NCI-H2171 treated with DMSO at 0.1 percent for 48 hours (cell line): ENCODE results near the gene SSBP2.

ENCODE experiments used
- DNase-seq: peaks from one replicate; lab custom pipeline; 2025; lab: John Stamatoyannopoulos, UW

SSBP2 gene

GRCh38 chr5:81766611-81767010 is 15.7 kb upstream of the SSBP2 start:
- DNase-seq = no peak

GRCh38 chr5:81763294-81763928 is 12.5 kb upstream of the SSBP2 start:
- no peak for DNase-seq

DNA sequence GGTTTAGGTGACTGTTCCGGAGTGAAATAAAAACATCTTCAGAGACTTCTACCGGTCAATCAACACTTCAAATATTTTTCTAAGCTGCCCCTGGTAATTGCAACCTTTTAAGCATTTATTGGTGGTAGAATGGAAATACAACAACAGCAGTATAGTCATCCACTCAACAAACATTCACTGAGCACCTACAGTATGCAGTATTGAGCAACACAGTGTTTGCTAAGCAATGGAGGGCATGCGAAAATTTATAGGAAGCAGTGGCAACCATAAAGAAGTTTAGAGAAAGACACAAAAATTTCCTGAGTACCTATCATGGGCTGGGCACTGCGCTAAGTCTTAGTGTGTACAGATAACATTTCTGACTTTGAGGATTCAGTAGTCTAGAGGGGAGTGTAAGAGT is 12.0 kb upstream of the SSBP2 start:
- no peak for DNase-seq

GRCh38 chr5:81762401-81762800 is 11.5 kb upstream of the SSBP2 start:
- DNase-seq = no peak

GRCh38 chr5:81761970-81762369 is 11.1 kb upstream of the SSBP2 start:
- no peak for DNase-seq

- DNase-seq = no peak
These were observed 10.4 kb upstream of the SSBP2 start for GRCh38 chr5:81761270-81761669.

GRCh38 chr5:81760521-81760920 is 9.6 kb upstream of the SSBP2 start:
- DNase-seq = no peak

- no peak for DNase-seq
These were observed 8.7 kb upstream of the SSBP2 start for GRCh38 chr5:81759632-81760005.

GRCh38 chr5:81757404-81757803 is 6.5 kb upstream of the SSBP2 start:
- DNase-seq = no peak

DNA sequence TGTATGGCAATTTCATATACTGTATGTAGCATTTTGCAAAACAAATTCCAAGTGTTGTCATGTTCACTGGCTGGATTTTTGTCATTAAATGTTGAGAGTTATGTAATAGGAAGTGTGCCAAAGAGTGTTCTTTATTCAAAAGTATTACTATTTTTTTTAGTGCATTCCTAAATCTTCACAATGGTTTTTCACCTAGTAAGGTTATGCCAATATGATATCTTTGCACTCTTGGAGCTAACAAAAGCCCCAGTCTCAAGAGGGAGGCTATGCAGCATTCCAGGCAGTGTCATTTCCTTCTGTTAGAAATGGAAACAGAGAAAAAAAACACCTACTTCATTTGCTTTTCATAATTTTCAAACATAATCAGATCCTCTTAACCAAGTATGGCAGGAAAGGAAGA is 5.1 kb upstream of the SSBP2 start:
- no peak for DNase-seq

DNA sequence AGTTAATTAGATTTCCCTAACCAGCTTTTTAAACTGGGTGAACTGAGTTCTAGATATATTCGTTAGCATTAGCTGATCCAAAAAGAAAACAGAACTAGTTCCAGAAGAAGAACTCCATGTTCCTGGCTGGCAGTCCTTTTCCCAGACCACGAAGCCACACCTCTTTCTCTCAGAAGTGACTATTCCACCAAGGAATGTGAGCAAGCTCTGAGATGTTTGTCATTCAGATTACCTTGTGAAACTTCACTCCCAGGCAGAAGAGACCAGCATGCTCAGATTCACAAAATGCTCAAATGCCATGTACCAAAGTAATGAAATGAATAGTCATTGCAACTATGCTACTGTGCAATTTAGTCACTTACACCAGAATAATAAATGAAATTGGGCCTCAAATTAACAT is 4.4 kb upstream of the SSBP2 start:
- no peak for DNase-seq

DNA sequence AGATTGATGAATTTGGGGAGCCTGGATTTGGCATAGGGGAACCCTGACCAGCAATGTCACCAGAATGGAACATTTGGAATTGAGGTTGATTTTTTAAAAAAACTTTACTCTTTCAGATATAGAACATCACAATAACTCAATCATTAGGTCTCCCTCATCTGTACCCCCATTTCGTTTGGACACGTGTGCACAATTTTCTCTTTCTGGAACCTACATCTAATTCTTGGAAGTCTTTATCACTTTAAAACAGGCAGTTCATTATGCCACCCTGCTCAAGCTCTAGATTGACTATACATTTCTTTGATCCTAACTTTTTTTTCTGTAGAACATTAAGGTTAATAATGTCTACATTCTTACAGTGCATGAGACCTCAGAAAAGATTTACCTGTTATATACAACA is 3.7 kb upstream of the SSBP2 start:
- no peak for DNase-seq

DNA sequence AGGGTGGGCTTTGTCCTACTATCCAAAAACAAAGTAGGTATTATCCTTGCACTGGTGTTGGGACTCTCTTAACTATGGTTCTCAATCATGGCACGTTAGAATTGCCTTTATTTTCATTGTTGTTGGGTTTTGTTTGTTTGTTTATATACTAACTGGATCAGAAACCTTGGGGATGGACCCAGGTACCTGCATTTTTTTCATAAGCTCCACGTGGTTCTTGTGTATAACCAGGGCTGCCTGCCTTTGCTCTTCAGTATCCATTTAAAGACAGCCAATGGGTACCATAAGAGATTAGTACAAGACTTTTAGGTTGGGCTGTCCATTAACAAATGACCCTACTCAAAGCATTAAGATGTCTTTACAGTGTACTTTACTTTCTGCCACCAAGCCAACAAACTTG is 2.5 kb upstream of the SSBP2 start:
- DNase-seq = no peak

- no peak for DNase-seq
These were observed 1.7 kb upstream of the SSBP2 start for GRCh38 chr5:81752644-81752963.

GRCh38 chr5:81751836-81752643 is 1.1 kb upstream of the SSBP2 start:
- peak; percentile 21 for DNase-seq

- DNase-seq = no peak
These were observed 439 bp downstream of the SSBP2 start for GRCh38 chr5:81750308-81751008.

GRCh38 chr5:81749561-81750307 is 1.2 kb downstream of the SSBP2 start:
- no peak for DNase-seq

DNA sequence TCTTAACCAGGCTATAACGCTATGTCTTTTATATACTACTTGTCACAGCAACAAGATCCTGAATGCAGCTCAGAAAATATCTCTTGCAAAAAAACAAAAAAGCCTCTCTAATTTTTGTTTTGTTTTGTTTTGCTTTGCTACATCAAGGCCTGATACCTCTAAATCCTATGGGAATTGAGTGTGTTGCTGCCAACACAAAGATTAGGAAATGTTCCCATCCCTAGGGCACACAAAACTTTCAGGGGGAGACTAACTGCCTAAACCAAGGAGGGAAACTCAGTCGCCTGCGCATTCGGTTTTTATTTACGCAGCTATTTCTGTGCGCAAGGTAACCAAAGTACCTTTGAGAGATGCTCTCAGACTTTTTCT is 1.7 kb downstream of the SSBP2 start:
- DNase-seq = peak; percentile 19

GRCh38 chr5:81748556-81748955 is 2.3 kb downstream of the SSBP2 start:
- no peak for DNase-seq

GRCh38 chr5:81747030-81747429 is 3.9 kb downstream of the SSBP2 start:
- no peak for DNase-seq

GRCh38 chr5:81740758-81741157 is 10.1 kb downstream of the SSBP2 start:
- DNase-seq = no peak

DNA sequence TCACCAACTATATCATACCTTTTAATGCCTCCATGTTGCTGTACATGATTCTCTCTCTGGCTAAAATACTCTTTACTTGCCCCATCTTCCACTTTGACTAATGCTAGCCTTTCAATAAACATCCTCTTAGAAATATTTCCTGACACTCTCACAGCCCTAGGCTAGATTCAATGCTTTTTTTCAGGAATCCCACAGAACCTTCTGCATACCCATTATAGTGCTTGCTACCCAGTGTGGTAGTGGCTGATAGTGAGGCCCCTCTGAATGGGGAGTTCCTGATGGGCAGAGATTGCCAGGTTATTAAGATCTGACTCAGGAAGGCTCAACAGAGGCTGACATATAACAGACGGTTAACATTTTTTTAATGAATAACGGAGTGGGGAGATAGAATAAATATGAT is 11.6 kb downstream of the SSBP2 start:
- no peak for DNase-seq

GRCh38 chr5:81729276-81729675 is 21.6 kb downstream of the SSBP2 start:
- DNase-seq = no peak
